Suppressor macrophage (primary cell): ENCODE results near the gene C9.
"Not testable (repeated sequence)": the region's sequence is repeated elsewhere in the genome, so short reads cannot be mapped to it uniquely, and the experiment has no call there.

ENCODE experiments used
- DNase-seq, 4 experiments: peaks; one replicate each; pipeline ENCODE4 v3.0.0-alpha.2; 2020 to 2022

Gene C9

DNA sequence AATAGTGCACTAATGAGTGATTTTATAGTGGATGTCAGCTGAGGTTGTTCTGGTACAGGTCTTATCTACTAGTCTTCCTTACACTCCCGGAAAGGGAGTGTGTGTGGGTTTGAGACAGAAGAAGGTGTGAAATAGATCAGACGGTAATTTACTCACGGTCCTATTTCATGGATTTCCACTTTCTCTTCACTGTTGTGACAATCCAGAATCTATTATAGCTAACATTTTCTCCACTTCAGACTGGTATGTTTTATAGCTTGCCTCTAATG, 7.0 kb upstream of the C9 start:
- no peak for DNase-seq

GRCh38 chr5:39370555-39371366, 6.5 kb upstream of the C9 start:
- DNase-seq = peak in 1 of 4 experiments; percentile 12

DNA sequence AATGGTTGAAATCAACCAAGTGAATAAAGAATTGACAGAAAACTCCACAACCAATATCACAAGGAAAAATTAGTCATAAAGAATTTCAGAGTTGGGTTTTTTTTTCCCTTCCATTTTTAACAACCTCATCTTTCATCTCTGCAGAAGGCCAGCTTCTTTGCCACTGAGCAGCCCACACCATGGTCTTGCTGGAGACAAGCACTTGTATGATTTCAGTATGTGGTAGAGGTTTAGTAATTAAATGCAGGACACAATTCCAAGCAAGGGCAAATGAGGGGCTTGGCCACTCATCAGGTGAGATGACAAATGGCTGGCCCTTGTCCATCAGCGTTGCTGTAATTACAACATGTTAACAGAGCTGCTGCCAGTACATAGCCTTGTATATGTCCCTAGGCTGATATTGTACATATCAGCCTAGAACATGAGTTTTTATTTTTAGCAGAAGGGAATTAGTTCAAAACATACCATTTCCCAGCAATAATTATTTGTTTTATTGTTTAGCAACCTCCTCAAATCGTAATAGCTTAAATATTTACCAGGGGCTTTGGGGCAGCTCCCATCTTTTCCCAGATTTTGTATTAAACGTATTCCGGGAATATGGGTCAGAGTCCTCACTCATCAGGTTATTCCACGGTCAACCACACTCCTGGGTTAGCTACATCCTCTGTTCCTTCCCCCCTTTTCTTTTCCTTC, 5.0 kb upstream of the C9 start:
- DNase-seq = peak in 1 of 4 experiments; percentile 20

GRCh38 chr5:39368116-39368515, 3.8 kb upstream of the C9 start:
- DNase-seq = peak in 1 of 4 experiments; percentile 34

GRCh38 chr5:39367711-39368110, 3.4 kb upstream of the C9 start:
- peak in 1 of 4 experiments; percentile 20 for DNase-seq

- no peak for DNase-seq
Observed at GRCh38 chr5:39363217-39363616, 1.1 kb downstream of the C9 start.

DNA sequence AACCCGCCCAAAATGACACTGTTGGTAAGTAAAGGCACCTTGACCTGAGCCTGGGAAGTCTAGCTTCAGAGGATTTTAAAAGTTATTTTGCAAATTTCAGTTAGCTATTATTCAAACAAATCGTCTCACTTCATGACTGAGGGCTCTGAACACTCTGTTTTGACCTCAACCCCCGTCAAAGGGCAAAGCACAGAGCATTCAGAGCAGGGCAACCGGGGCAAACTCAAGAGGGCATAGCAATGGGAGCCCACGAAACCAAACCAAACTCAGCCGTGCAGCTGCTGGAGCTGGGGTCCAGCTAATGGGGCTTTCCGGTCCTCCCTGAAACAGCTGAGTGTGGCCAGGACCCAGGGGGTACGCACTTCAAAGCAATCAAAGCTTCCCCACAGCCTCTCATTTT, 1.6 kb downstream of the C9 start:
- DNase-seq = peak in 1 of 4 experiments; percentile 12

GRCh38 chr5:39361306-39361705, 3.0 kb downstream of the C9 start:
- DNase-seq = peak in 1 of 4 experiments; percentile 1

GRCh38 chr5:39360471-39361111, 3.7 kb downstream of the C9 start:
- peak in 1 of 4 experiments; percentile 5 for DNase-seq

GRCh38 chr5:39356263-39356662, 8.0 kb downstream of the C9 start:
- no peak for DNase-seq

DNA sequence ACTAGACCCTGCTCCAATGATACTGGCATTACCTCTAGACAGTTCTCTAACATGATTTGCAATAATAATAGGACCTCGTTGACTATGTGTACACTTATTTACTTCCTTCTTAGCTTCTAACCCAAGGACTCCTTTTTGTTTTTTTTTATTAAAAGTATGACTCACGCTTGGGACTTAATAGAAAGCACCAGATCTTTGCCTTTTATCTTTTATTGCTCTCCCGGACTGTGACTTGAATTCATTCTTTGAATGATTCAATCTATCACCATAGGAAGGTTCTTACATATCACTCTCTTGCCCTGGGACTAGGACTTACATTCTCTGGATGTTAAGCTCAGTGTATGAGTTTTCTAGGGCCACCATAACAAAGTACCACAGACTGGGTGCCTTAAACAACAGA, 9.0 kb downstream of the C9 start:
- no peak for DNase-seq

DNA sequence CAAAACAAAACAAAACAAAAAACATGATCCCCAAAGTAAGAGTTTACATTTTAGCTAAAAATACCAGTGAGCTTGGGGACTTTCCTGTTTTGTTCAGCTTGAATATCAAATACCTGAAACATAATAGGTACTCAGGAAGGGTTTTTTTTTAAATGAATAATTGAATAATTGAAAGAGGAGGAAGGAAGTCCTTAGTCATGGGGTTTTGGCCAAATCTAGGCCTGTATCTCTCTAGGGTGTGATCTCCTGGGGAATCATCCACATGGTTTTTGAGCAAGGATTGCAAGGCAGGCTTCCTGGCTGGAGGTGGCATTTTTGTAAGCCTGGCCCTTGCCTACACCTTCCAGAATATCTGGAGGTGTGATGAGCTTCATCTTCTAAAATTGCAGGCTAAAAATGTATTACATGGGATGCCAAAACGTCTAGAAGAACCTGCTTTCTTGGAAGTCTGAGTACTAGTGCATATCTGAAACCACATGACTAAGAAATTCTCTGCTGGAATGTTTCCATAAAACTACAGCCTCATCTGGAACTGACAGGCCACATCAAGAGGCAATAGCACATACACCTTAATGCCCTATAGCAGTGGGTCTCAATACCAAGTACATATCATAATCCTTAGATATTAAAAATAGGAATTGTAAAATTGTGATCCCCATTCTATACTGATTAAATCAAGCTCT, 10.4 kb downstream of the C9 start:
- DNase-seq = no peak

DNA sequence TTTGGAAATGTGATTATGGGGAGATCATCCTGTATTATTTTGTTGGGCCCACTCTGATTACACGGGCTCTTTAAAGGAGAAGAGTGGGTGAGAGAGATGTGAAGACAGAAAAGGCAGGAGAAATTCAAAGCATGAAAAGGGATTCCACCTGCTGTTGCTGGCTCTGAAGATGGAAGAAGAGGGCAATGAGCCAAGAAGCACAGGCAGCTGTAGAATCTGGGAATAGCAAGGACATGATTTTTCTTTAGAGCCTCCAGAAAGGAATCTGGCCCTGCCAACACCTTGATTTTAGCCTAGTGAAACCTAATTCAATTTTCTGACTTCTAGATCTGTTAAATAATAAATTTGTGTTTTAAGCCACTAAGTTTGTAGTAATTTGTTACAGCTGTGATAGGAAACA, 11.3 kb downstream of the C9 start:
- no peak for DNase-seq

DNA sequence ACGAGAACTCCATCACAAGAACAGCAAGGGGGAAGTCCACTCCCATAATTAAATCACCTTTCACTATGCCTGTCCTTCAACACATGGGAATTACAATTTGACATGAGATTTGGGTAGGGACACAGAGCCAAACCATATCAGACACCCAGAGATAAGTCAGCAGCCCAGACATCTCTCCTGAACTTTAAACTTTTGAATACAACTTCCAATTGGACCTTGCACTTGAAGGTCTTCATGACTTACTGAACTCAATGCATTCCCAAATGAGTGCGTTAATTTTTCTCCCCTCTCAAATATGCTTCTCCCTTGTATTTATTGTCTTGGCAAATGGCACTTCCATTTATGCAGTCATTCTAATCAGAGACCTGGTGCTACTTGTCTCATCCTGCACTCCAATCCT, 12.1 kb downstream of the C9 start:
- DNase-seq = no peak

GRCh38 chr5:39349484-39349883, 14.8 kb downstream of the C9 start:
- DNase-seq = no peak

GRCh38 chr5:39342460-39342859, 21.8 kb downstream of the C9 start:
- no peak for DNase-seq

DNA sequence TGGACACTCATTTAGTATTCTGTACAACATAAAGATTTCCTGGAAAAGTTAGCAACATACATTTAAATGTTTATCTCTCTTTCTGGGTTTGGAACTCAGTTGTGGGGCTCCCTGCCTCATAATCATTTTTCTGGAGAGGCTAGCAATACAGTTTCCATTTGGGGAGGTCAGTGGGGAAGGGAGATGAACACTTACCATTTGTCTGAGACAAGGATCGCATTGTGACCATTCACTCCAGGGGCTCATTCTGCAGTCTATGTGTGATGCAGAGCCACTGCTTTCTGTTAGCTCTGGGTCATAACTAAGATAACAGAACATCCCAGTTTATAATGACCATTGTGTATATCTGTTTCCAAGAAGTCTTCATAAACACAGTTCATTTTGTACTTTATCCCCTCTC, 22.4 kb downstream of the C9 start:
- no peak for DNase-seq

DNA sequence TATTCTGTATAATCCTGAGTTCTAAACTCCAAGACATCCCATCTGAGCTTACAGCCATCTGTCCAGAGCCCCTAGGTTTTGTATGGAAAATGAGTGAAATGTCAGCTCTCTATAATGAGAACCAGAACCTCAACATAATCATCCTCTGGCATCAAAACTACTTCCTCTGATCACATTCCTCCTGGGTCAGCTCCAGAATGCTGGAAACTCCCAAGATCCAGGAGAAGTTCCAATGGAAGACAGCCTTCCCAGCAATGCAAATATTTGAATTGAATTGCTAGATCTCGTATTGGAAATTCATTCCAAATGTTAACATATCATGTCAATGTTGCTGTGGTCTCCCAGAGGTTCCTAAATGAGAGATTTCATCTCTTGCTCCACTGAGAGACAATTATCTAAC, 23.8 kb downstream of the C9 start:
- no peak for DNase-seq

DNA sequence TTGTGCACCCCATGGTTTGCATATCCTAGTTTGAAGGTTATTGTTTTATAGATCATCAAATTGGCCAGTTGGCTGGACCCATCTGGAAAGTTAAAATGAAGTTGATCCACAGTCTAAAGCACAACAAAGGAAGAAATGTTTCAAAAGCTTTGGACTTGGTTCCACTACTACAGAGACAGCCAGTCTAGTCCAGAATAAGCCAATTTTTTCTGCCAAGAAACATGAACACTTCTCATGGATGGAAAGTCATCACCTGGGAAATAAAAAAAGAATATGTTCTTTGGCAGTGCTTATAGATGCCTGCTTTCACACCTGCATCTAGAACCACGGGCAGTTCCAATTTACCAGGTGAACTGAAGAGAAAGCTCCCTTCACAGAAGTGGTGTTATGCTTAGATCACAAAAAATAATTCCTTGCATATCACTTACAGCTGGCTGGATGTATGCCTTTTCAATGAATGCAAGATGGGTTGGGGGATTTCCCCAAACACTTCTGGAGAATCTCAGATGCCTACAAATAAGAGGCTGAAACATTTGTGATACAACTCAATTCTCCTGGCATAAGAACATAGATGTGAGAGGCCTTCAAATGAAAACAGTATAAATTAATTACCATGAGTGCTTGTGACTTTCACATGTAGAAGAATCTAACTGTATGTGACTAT, 26.9 kb downstream of the C9 start:
- no peak for DNase-seq

- not testable (repeated sequence) for DNase-seq
Observed at GRCh38 chr5:39334296-39334695, 30.0 kb downstream of the C9 start.

- no peak for DNase-seq
Observed at GRCh38 chr5:39333104-39333503, 31.2 kb downstream of the C9 start.

GRCh38 chr5:39331861-39332381, 32.4 kb downstream of the C9 start:
- no peak for DNase-seq

DNA sequence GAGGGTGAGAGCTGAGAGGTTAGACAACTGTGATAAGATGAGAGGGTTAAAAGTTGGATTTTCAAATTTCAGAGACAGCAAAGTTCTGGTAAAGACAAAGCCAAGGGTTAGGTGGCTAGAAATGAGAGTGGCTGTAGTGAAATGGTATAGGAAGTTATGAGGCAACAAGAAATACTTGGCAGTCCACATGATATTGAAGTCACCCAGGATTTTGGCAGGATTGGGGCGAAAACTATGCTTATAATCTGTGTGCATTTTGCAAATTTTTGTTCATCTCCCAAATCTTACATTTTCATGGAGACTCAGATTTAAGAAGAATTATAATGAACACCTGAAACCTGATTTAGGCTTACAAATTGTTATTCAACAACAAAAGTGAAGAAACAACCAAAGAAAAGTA, 35.6 kb downstream of the C9 start:
- DNase-seq = no peak
